Left hindlimb (tissue), 1 donor: ENCODE results near the gene TRMT10C.
"Not testable (repeated sequence)": the region's sequence is repeated elsewhere in the genome, so short reads cannot be mapped to it uniquely, and the experiment has no call there.

ENCODE experiments used
- DNase-seq: peaks from one replicate; pipeline ENCODE4 v3.0.0-alpha.2; 2018

The TRMT10C gene

GRCh38 chr3:101549473-101549872 is 12.2 kb upstream of the TRMT10C start:
- no peak for DNase-seq

DNA sequence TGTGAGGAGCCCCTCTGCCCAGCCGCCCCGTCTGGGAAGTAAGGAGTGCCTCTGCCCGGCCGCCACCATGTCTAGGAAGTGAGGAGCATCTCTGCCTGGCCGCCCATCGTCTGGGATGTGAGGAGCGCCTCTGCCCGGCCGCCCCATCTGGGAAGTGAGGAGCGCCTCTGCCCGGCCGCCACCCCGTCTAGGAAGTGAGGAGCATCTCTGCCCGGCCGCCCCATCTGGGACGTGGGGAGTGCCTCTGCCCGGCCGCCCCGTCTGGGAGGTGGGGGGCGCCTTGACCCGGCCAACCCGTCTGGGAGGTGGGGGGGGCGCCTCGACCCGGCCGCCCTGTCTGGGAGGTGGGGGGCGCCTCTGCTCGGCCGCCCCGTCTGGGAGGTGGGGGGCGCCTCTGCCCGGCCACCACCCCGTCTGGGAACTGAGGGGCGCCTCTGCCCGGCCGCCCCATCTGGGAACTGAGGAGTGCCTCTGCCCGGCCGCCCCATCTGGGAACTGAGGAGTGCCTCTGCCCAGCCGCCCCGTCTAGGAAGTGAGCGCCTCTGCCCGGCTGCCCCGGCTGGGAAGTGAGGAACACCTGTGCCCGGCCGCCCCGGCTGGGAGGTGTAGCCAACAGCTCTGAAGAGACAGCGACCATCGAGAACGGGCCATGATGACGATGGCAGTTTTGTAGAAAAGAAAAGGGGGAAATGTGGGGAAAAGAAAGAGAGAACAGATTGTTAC is 10.1 kb upstream of the TRMT10C start:
- not testable (repeated sequence) for DNase-seq

DNA sequence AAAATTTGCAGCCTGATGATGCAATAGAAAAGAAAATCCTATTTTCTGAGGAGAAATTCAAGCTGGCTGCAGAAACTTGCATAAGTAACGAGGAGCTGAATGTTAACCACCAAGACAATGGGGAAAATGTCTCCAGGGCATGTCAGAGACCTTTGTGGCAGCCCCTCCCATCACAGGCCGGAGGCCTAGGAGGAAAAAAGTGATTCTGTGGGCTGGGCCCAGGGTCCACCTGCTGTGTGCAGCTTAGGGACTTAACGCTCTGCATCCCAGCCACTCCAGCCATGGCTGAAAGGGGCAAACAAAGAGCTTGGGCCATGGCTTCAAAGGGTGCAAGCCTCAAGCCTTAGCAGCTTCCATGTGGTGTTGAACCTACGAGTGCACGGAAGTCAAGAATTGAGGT is 8.3 kb upstream of the TRMT10C start:
- DNase-seq, result not testable (repeated sequence)

GRCh38 chr3:101556064-101556463 is 5.6 kb upstream of the TRMT10C start:
- no peak for DNase-seq

DNA sequence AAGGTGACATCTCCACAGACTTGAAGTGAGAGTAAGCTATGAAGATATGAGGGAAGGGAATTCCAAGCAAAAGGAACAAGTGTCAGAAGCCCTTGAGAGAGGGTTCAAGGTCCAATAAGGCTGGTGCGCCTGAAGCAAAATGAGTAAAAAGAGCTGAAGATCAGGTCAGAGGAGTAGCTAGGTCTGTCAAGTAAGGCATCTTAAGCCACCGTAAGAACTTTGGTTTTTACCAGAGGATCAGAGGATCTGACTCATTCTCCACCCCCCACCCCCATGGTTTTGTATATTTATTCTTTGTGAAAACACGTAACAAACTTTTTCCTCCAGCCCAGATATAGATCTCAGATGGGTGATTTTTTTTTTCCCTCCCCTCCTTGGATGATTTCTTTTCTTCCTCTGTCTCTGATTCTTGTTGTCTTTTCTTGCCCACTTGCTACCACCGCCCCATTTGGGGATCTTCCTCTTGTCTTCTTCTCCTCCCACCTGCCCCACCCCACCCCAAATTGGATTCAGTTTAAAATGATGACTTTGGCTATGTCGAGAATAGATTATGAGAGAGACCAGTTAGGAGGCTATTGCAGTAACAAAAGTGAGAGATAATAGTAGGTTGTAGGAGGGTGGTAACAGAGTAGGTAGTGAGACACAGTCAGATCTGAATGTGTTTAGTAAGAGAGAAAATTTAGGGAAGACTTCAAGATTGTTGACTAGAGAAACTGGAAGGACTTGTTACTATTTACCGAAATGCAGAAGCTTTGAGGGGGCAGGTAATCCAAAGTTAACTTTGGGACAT is 6.1 kb downstream of the TRMT10C start:
- DNase-seq, result no peak

DNA sequence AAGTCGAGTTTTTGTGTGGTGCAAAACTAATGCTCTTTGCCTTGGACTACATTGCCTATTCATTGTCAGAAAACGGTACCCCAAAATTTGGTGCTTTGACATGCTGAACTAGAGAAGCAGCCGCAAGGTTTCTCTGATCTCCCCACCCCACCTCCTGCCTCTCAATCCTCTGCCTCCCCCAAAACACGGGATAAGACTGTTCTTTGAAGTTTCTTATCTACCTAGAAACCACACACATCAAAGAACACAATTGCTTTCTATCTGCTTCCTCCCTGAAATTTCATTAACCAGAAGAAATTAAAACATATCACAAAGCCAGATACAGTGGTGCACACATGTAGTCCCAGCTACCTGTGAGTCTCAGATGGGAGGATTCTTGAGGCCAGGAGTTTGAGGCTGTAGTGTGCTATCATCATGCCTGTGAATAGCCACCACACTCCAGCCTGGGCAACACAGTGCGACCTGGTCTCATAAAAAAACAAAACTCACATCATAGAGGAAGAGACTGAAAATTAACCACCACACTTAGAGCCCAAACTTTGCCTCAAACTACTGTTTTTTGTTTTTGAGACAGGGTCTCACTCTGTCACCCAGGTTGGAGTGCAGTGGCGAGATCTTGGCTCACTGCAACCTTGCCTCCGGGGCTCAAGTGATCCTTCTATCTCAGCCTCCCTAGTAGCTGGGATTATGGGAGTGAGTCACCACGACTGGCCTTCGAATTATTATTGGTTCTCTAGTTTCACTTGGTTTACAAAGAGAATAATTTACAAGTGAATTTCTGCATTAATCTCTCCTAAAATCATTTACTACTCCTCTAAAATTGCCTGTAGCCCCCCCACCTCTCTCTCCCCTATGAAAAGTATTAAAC is 9.6 kb downstream of the TRMT10C start:
- DNase-seq, result no peak

DNA sequence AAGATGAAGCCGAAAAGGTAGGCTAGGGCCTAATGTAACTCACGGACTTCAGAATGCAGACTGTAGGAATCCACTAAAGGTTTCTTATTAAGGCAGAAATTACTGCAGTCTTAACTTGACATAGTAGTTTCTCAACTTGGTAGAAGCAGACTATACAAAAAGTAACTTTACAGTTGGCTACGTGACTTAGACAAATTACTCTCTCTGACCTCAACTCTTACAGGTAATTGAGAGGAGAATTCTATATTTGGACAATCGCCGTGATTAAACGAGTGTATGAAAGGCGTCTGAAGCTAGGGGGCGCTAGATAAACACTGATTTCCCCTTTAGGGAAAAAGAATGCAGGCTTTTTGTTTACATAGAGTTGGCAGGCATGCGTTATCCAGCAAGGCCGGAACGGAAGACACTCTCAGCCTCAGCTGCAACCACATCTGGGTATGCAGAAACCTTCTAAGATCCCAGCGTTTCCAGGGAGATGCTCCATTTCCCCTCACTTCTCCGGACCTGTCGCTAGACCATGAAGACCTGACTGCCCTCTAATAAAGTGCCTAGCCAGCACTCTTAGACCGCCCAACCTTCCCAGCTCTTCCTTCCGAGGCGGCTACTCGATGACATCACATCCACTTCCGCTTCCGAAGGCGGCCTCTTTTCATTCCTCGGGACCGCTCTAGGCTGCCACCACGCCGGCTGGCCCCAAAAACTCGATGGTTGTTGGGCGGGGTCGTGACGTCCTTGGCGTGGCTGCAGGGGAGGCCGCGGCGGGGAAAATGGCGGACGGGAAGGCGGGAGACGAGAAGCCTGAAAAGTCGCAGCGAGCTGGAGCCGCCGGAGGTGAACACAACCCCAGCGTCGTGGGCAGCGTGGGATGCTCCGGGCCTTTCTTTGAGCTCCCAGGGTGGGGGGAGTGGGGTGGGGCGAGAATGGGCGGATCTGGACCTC is 12.1 kb downstream of the TRMT10C start, which contains the start of gene PCNP:
TSS of gene PCNP (plus strand) at position 732 of the 939 bp plus-strand sequence. CDS start at position 768, 36 bp downstream.
- DNase-seq, result peak; percentile 99

GRCh38 chr3:101574388-101575112 is 12.9 kb downstream of the TRMT10C start:
- DNase-seq, result peak; percentile 67

- DNase-seq, result no peak
Observed at GRCh38 chr3:101577286-101577685, 15.6 kb downstream of the TRMT10C start.

GRCh38 chr3:101588616-101589015 is 26.9 kb downstream of the TRMT10C start:
- DNase-seq, result no peak

- no peak for DNase-seq
Observed at GRCh38 chr3:101591071-101591470, 29.4 kb downstream of the TRMT10C start.

GRCh38 chr3:101602731-101603130 is 41.1 kb downstream of the TRMT10C start:
- DNase-seq, result no peak

GRCh38 chr3:101603184-101603583 is 41.5 kb downstream of the TRMT10C start:
- no peak for DNase-seq

DNA sequence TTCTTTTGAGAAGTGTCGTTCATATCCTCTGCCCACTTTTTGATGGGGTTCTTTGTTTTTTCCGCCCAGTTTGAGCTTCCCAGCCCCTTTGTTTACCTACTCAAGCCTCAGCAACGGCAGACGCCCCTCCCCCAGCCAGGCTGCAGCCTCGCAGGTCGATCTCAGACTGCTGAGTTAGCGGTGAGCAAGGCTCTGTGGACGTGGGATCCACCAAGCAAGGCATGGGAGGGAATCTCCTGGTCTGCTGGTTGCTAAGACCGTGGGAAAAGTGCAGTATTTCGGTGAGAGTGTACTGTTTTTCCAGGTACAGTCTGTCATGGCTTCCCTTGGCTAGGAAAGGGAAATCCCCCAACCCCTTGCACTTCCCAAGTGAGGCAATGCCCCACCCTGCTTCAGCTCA is 43.7 kb downstream of the TRMT10C start:
- not testable (repeated sequence) for DNase-seq

GRCh38 chr3:101611023-101611422 is 49.4 kb downstream of the TRMT10C start:
- no peak for DNase-seq

- not testable (repeated sequence) for DNase-seq
Observed at GRCh38 chr3:101613014-101613413, 51.3 kb downstream of the TRMT10C start.

GRCh38 chr3:101615525-101615924 is 53.9 kb downstream of the TRMT10C start:
- DNase-seq, result no peak
